ENCODE measurements around the gene TTLL9. TPM values are rescaled to one million over a fixed set of nuclear protein-coding genes. Genes with fewer than 3 reads are reported as not detected.

The TTLL9 gene
- total RNA-seq, 6 experiments from 2014 or later, result not detected

GRCh38 chr20:31949877-31950646, 79.6 kb downstream of the TTLL9 start:
- Histone ChIP-seq H3K4me3 (no peak overlapping the region), H3K27ac (no peak overlapping the region), H3K9me3 (no peaks in the 10 kb centered on the region), H3K36me3 (peaks cover 4 to 40% (median 24%) of the 10 kb centered on the region in 4 donors), H3K27me3 (no peaks in the 10 kb centered on the region), H3K4me1 (peaks cover 0 to 11% (median 3%) of the 10 kb centered on the region in 4 donors)
- ATAC-seq (no peak), DNase-seq (no peak)
- 71% methylated on average over 6 of the region's 9 CpGs for WGBS (ENCODE audit: insufficient coverage, low coverage, low lambda C conversion rate, missing lambda C conversion rate)
- TF ChIP-seq POLR2A (IDR thresholded peaks at IDR 0.05) (no peak), CTCF (IDR thresholded peaks at IDR 0.05) (no peak)
- intact Hi-C loops (cut with DNase I), result loop anchor here (5.0 kb wide), 1 partner anchor 98 kb away; no protein-coding TSS in a partner anchor

- H3K27me3 ChIP-seq, result no peaks in the 10 kb centered on the region
- TF ChIP-seq POLR2A (IDR thresholded peaks at IDR 0.05), result no peak
- no peak for TF ChIP-seq CTCF (IDR thresholded peaks at IDR 0.05)
- peak overlapping the region; percentile 97 to 99 (median 99) for H3K4me3 ChIP-seq
- no peaks in the 10 kb centered on the region for H3K9me3 ChIP-seq
- H3K36me3 ChIP-seq, result peaks cover 4 to 31% (median 16%) of the 10 kb centered on the region in 4 donors
- ATAC-seq (no peak), DNase-seq (no peak)
- 1% methylated on average over 6 of the region's 6 CpGs for WGBS (ENCODE audit: insufficient coverage, low coverage, low lambda C conversion rate, missing lambda C conversion rate)
- no peak overlapping the region for H3K27ac ChIP-seq
- intact Hi-C loops (cut with DNase I), result loop anchor here (5.0 kb wide), 1 partner anchor 99 kb away; no protein-coding TSS in a partner anchor
- H3K4me1 ChIP-seq, result peaks cover 0 to 11% (median 3%) of the 10 kb centered on the region in 4 donors
Observed at GRCh38 chr20:31951203-31951529, 80.7 kb downstream of the TTLL9 start.

GRCh38 chr20:31951530-31952453, 81.4 kb downstream of the TTLL9 start, which contains the start of gene PDRG1:
TSS of gene PDRG1 (minus strand) at chr20:31952046. CDS start at chr20:31951961, 85 bp downstream.
- no peaks in the 10 kb centered on the region for H3K27me3 ChIP-seq
- peaks cover 4 to 25% (median 12%) of the 10 kb centered on the region in 4 donors for H3K36me3 ChIP-seq
- intact Hi-C loops (cut with DNase I), result loop anchor here (5.0 kb wide), 1 partner anchor 99 kb away; no protein-coding TSS in a partner anchor
- DNase-seq, result peak; percentile 95 to 96 (median 95)
- peak; percentile 99 to 100 (median 99) for ATAC-seq
- TF ChIP-seq POLR2A (IDR thresholded peaks at IDR 0.05) (peak; percentile 62), CTCF (IDR thresholded peaks at IDR 0.05) (peak; percentile 89 to 99 (median 98))
- H3K4me1 ChIP-seq, result peaks cover 0 to 11% (median 3%) of the 10 kb centered on the region in 4 donors
- peak within 1 kb of the TSS; percentile 64 to 75 (median 69) for H3K27ac ChIP-seq
- WGBS (ENCODE audit: insufficient coverage, low coverage, low lambda C conversion rate, missing lambda C conversion rate), result 0% methylated on average over 30 of the region's 63 CpGs
- H3K4me3 ChIP-seq, result peak within 1 kb of the TSS; percentile 97 to 99 (median 99)
- no peaks in the 10 kb centered on the region for H3K9me3 ChIP-seq

GRCh38 chr20:31953556-31954148, 83.2 kb downstream of the TTLL9 start:
- no peak for DNase-seq
- no peaks in the 10 kb centered on the region for H3K27me3 ChIP-seq
- TF ChIP-seq POLR2A (IDR thresholded peaks at IDR 0.05), result no peak
- no peak for TF ChIP-seq CTCF (IDR thresholded peaks at IDR 0.05)
- peaks cover 0 to 7% (median 2%) of the 10 kb centered on the region in 4 donors for H3K36me3 ChIP-seq
- no peak for ATAC-seq
- intact Hi-C loops (cut with DNase I), result loop anchor here (5.0 kb wide), 1 partner anchor 101 kb away; no protein-coding TSS in a partner anchor
- peaks cover 0 to 11% (median 3%) of the 10 kb centered on the region in 4 donors for H3K4me1 ChIP-seq
- no peak overlapping the region for H3K27ac ChIP-seq
- WGBS (ENCODE audit: insufficient coverage, low coverage, low lambda C conversion rate, missing lambda C conversion rate), result 70% methylated on average over 2 of the region's 6 CpGs
- no peak overlapping the region for H3K4me3 ChIP-seq
- no peaks in the 10 kb centered on the region for H3K9me3 ChIP-seq

Measured in right lobe of liver (tissue), 6 donors.